ENCODE measurements around the gene SYT1. TPM values are rescaled to one million over a fixed set of nuclear protein-coding genes. Genes with fewer than 3 reads are reported as not detected.
A peak's percentile ranks its signal among the peaks of the same experiment; 100 is the strongest.

The SYT1 gene
- polyA plus RNA-seq, 6 donors from 2014 or later = 0.05 to 0.97 (median 0.29) TPM; not detected in 1

GRCh38 chr12:79301181-79301580, 436.6 kb downstream of the SYT1 start:
- ATAC-seq (ENCODE audit: low read depth in 2 of 2) (no peak), DNase-seq (no peak)
- H3K36me3 Mint-ChIP-seq = no peaks in the 10 kb centered on the region
- no peak overlapping the region for H3K4me3 Mint-ChIP-seq
- H3K9me3 Mint-ChIP-seq = no peaks in the 10 kb centered on the region
- no peaks in the 10 kb centered on the region for H3K4me1 Mint-ChIP-seq
- H3K27ac Mint-ChIP-seq = no peak overlapping the region
- no peaks in the 10 kb centered on the region for H3K27me3 Mint-ChIP-seq

GRCh38 chr12:79302162-79302814, 437.7 kb downstream of the SYT1 start:
- no peak overlapping the region for H3K27ac Mint-ChIP-seq
- DNase-seq = no peak
- H3K27me3 Mint-ChIP-seq = no peaks in the 10 kb centered on the region
- no peaks in the 10 kb centered on the region for H3K9me3 Mint-ChIP-seq
- ATAC-seq (ENCODE audit: low read depth in 2 of 2) = no peak
- H3K4me3 Mint-ChIP-seq = no peak overlapping the region
- no peaks in the 10 kb centered on the region for H3K4me1 Mint-ChIP-seq
- no peaks in the 10 kb centered on the region for H3K36me3 Mint-ChIP-seq

- Mint-ChIP-seq H3K4me3 (no peak overlapping the region), H3K4me1 (no peaks in the 10 kb centered on the region), H3K36me3 (no peaks in the 10 kb centered on the region), H3K9me3 (peaks cover 0 to 4% (median 0%) of the 10 kb centered on the region in 7 donors), H3K27me3 (no peaks in the 10 kb centered on the region), H3K27ac (peak overlapping the region in 1 of 6 donors; percentile 25)
- ATAC-seq (ENCODE audit: low read depth in 2 of 2) = no peak
- no peak for DNase-seq
Observed at GRCh38 chr12:79307340-79307739, 442.8 kb downstream of the SYT1 start.

GRCh38 chr12:79309039-79309438, 444.5 kb downstream of the SYT1 start:
- Mint-ChIP-seq H3K4me1 (no peaks in the 10 kb centered on the region), H3K36me3 (no peaks in the 10 kb centered on the region)
- no peak for ATAC-seq (ENCODE audit: low read depth in 2 of 2)

GRCh38 chr12:79317179-79317847, 452.7 kb downstream of the SYT1 start:
- no peak overlapping the region for H3K4me3 Mint-ChIP-seq
- H3K4me1 Mint-ChIP-seq = no peaks in the 10 kb centered on the region
- H3K27ac Mint-ChIP-seq = peak overlapping the region in 1 of 6 donors; percentile 22
- no peaks in the 10 kb centered on the region for H3K27me3 Mint-ChIP-seq
- no peak for ATAC-seq (ENCODE audit: low read depth in 2 of 2)
- DNase-seq = no peak
- peaks cover 0 to 9% (median 2%) of the 10 kb centered on the region in 7 donors for H3K9me3 Mint-ChIP-seq
- H3K36me3 Mint-ChIP-seq = no peaks in the 10 kb centered on the region

More at GRCh38 chr12:79309039-79309438, 444.5 kb downstream of the SYT1 start:
- no peak overlapping the region for H3K4me3 Mint-ChIP-seq
- H3K9me3 Mint-ChIP-seq = peaks cover 0 to 6% (median 2%) of the 10 kb centered on the region in 7 donors
- no peak for DNase-seq
- no peaks in the 10 kb centered on the region for H3K27me3 Mint-ChIP-seq
- no peak overlapping the region for H3K27ac Mint-ChIP-seq

- Mint-ChIP-seq H3K4me1 (no peaks in the 10 kb centered on the region), H3K27ac (no peak overlapping the region), H3K4me3 (no peak overlapping the region), H3K36me3 (no peaks in the 10 kb centered on the region), H3K9me3 (no peaks in the 10 kb centered on the region), H3K27me3 (no peaks in the 10 kb centered on the region)
- no peak for ATAC-seq (ENCODE audit: low read depth in 2 of 2)
- no peak for DNase-seq
Observed at GRCh38 chr12:79322905-79323304, 458.3 kb downstream of the SYT1 start.

GRCh38 chr12:79324571-79324970, 460.0 kb downstream of the SYT1 start:
- ATAC-seq (ENCODE audit: low read depth in 2 of 2) = no peak
- Mint-ChIP-seq H3K4me3 (no peak overlapping the region), H3K9me3 (no peaks in the 10 kb centered on the region)

GRCh38 chr12:79326222-79326621, 461.6 kb downstream of the SYT1 start:
- ATAC-seq (ENCODE audit: low read depth in 2 of 2) = no peak
- Mint-ChIP-seq H3K27me3 (no peaks in the 10 kb centered on the region), H3K9me3 (no peaks in the 10 kb centered on the region), H3K4me3 (no peak overlapping the region), H3K4me1 (no peaks in the 10 kb centered on the region), H3K27ac (no peak overlapping the region), H3K36me3 (no peaks in the 10 kb centered on the region)
- no peak for DNase-seq

More at GRCh38 chr12:79324571-79324970, 460.0 kb downstream of the SYT1 start:
- H3K27me3 Mint-ChIP-seq = no peaks in the 10 kb centered on the region
- H3K4me1 Mint-ChIP-seq = no peaks in the 10 kb centered on the region
- no peak for DNase-seq
- no peaks in the 10 kb centered on the region for H3K36me3 Mint-ChIP-seq
- H3K27ac Mint-ChIP-seq = no peak overlapping the region

GRCh38 chr12:79326663-79327062, 462.1 kb downstream of the SYT1 start:
- Mint-ChIP-seq H3K9me3 (no peaks in the 10 kb centered on the region), H3K4me3 (no peak overlapping the region), H3K27me3 (no peaks in the 10 kb centered on the region), H3K36me3 (no peaks in the 10 kb centered on the region), H3K27ac (no peak overlapping the region), H3K4me1 (no peaks in the 10 kb centered on the region)
- DNase-seq (no peak), ATAC-seq (ENCODE audit: low read depth in 2 of 2) (no peak)

GRCh38 chr12:79327465-79327864, 462.9 kb downstream of the SYT1 start:
- Mint-ChIP-seq H3K4me3 (no peak overlapping the region), H3K36me3 (no peaks in the 10 kb centered on the region), H3K4me1 (no peaks in the 10 kb centered on the region), H3K27ac (no peak overlapping the region), H3K27me3 (no peaks in the 10 kb centered on the region), H3K9me3 (no peaks in the 10 kb centered on the region)
- DNase-seq (no peak), ATAC-seq (ENCODE audit: low read depth in 2 of 2) (no peak)

GRCh38 chr12:79329933-79330332, 465.4 kb downstream of the SYT1 start:
- H3K36me3 Mint-ChIP-seq = no peaks in the 10 kb centered on the region
- no peaks in the 10 kb centered on the region for H3K27me3 Mint-ChIP-seq
- H3K27ac Mint-ChIP-seq = no peak overlapping the region
- ATAC-seq (ENCODE audit: low read depth in 2 of 2) (no peak), DNase-seq (no peak)
- H3K9me3 Mint-ChIP-seq = no peaks in the 10 kb centered on the region
- no peak overlapping the region for H3K4me3 Mint-ChIP-seq
- H3K4me1 Mint-ChIP-seq = no peaks in the 10 kb centered on the region

- H3K9me3 Mint-ChIP-seq = no peaks in the 10 kb centered on the region
- no peaks in the 10 kb centered on the region for H3K36me3 Mint-ChIP-seq
- DNase-seq = no peak
- no peaks in the 10 kb centered on the region for H3K27me3 Mint-ChIP-seq
- no peak overlapping the region for H3K27ac Mint-ChIP-seq
- H3K4me1 Mint-ChIP-seq = no peaks in the 10 kb centered on the region
- no peak overlapping the region for H3K4me3 Mint-ChIP-seq
- ATAC-seq (ENCODE audit: low read depth in 2 of 2) = no peak
Observed at GRCh38 chr12:79331870-79332269, 467.3 kb downstream of the SYT1 start.

- Mint-ChIP-seq H3K4me3 (no peak overlapping the region), H3K9me3 (no peaks in the 10 kb centered on the region), H3K27me3 (no peaks in the 10 kb centered on the region), H3K27ac (no peak overlapping the region), H3K4me1 (no peaks in the 10 kb centered on the region), H3K36me3 (no peaks in the 10 kb centered on the region)
- no peak for ATAC-seq (ENCODE audit: low read depth in 2 of 2)
- DNase-seq = no peak
Observed at GRCh38 chr12:79333144-79333543, 468.6 kb downstream of the SYT1 start.

GRCh38 chr12:79337662-79338290, 473.2 kb downstream of the SYT1 start:
- Mint-ChIP-seq H3K36me3 (no peaks in the 10 kb centered on the region), H3K4me3 (no peak overlapping the region), H3K27me3 (no peaks in the 10 kb centered on the region), H3K9me3 (peaks cover 0 to 6% (median 1%) of the 10 kb centered on the region in 7 donors), H3K27ac (no peak overlapping the region), H3K4me1 (no peaks in the 10 kb centered on the region)
- ATAC-seq (ENCODE audit: low read depth in 2 of 2) (no peak), DNase-seq (no peak)
